GOT3 (cell line): Measurements from ENCODE around the gene PRKAR1B.
"Not testable (repeated sequence)": the region's sequence is repeated elsewhere in the genome, so short reads cannot be mapped to it uniquely, and the experiment has no call there.

ENCODE experiments used
- DNase-seq: peaks from one replicate; lab custom pipeline; 2025; ENCODE audit warnings: mixed read lengths; lab: John Stamatoyannopoulos, UW

Gene PRKAR1B

DNA sequence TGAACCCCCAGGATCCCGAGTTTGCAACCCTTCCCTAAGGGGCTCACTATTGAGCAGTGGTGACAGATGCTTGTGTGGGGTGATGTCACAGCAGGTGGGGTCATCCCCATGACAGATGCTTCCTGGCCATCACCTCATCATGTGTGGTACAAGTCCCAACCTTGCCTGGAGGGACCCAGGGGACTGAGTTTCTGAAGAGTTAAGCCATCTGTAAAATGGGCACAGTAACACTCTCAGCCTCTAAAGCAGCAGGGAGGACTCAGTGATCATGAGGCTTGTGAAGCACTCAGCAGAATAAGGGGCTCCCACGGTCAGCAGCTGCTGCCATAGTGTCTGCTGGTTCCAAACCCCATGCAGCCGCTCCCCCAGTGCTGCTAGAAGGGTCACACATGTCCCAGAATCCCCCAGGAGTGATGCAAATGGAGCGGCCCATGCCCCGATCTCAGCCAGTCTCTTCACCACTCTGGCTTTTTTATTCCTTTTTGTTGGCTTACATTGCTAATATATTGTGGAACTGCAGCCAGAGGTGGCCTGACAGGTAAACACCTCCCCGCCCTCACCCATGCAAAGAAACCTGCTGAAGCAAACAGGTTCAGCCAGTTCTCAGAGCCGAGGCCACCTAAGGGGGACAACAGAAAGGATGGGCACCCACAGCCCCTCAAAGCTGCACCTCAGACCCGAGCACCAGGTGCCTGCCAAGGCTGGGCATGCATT, 105.4 kb downstream of the PRKAR1B start:
- DNase-seq = no peak

GRCh38 chr7:620885-621284, 106.2 kb downstream of the PRKAR1B start:
- DNase-seq = no peak

DNA sequence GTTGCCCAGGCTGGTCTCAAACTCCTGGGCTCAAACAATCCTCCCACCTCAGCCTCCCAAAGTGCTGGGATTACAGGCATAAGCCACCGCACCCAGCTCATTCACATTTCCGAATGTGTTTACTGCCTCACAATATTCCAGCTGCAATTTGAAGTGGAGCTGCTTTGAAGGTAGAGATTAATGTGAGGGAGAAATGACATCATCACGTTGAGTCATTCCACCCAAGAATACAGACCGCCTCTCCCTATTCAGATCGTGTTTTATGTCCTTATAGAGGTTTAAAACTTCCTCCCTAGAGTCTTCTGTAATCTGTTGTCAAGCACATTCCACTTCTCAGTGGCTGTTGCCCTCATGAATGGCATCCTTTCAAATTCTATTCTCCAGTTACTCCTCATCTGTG, 107.0 kb downstream of the PRKAR1B start:
- no peak for DNase-seq

DNA sequence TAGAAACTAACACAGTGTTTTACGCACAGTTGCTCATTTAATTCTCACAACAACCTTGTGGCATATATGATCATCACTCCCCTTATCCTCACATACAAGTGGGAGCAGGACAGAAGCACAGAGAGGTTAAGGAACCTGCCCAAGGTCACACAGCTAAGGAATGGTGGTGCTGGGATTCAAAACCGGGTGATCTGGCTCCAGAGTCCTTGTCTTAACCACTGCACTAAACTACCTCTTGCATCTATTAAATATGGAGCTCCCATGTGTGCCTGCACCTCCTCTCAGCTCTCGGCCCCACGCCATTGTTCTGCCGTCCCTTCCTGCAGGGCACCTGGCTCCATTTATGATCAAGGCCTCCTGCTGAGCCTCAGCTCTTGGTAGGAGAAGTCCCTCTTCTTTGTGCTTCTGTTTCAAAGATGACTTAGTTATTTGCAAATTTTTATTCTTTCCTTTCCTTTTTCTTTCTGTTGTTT, 107.7 kb downstream of the PRKAR1B start:
- no peak for DNase-seq

DNA sequence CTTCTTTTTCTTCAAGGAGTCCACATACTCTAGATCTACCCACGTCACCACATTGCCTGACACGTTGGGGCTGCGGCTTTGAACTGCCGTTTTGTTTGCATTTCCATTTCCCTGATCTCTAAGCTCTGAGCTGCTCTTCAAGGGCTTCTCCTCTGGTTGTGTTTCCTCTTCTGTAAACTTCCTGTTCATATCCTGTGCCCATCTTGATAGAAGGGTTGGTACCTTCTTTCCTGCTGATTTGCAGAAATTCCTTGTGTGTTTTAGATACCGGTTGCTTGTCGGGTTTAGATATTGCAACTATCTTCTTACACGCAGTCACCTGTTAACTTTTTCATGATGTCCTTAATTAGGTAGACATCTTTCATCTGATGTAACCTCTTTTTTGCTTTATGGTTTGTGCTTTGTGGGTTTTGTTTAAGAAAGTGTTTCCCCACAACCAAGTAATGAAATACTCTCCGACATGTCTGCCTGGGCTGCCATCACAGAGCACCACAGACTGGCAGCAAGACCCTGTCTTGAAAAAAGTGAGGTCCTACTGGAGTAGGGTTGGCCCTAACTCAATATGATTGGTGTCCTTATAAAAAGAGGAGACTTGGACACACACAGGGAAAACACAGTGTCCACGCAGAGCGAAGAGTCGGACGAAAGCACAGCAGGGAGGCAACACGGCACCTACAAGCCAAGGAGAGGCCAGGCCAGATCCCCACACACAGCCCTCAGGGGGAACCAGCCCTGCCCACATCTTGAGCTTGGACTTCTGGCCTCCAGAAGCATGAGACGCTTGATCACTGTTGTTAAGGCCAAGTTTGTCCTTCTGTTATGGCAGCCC, 108.3 kb downstream of the PRKAR1B start:
- DNase-seq = no peak

GRCh38 chr7:617614-618538, 109.2 kb downstream of the PRKAR1B start:
- DNase-seq = no peak

DNA sequence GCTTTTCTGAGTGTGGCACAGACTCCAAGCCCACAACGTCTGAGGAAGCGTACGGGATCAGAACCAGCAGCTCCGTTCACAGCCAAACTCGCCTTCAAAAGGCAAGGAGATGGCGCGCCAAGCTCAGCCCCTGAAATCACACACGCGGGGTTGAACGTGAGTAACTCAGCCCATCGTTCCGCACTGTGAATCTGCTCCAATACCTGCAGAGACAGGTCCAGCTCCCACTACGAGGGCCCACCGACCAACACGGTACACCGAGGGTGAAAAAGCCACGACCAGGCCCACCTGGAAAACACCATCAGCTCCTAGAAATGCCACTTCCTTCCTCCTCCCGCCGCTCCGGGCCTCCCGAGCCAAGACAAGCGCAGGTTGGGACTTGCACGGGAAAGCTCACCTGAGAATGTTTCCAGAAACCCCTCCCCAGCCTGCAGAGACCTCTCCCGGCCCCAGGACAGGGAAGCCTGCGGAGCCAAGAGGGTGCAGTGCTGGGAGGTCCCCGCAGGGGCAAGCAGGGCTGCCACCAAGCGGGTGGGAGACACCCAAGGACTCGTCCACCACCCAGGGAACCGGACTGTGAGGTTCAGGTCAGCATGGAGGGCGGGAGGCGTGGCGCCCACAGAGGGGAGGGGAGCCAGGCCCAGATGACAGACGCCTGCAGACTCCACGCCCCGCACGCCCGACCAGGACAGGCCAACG, 113.5 kb downstream of the PRKAR1B start:
- DNase-seq = no peak

- not testable (repeated sequence) for DNase-seq
Observed at GRCh38 chr7:611837-612236, 115.2 kb downstream of the PRKAR1B start.

DNA sequence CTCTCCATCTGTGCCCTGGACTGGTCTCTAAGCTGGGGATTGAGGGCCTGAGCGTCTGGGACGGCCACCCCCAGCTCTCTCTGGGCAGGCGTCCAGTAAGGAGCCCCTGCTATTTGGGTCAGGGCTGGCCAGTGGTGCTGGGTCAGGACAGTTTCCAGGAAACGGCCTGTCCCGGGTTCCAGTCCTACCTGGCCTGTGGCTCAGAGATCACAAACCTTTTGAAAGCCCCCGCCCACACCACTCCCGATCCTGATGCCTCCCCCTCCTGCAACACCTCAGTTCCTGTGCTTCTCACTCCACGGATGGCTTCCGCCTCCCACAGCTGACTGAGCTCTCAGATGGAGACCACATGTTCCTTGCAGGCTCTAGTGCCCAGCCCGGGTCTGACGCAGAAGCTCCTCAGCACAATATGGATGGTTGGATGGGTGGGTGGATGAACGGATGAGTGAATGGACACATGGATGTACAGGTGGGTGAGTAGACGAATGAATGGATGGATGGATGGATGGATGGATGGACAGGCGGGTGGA, 115.7 kb downstream of the PRKAR1B start:
- no peak for DNase-seq

DNA sequence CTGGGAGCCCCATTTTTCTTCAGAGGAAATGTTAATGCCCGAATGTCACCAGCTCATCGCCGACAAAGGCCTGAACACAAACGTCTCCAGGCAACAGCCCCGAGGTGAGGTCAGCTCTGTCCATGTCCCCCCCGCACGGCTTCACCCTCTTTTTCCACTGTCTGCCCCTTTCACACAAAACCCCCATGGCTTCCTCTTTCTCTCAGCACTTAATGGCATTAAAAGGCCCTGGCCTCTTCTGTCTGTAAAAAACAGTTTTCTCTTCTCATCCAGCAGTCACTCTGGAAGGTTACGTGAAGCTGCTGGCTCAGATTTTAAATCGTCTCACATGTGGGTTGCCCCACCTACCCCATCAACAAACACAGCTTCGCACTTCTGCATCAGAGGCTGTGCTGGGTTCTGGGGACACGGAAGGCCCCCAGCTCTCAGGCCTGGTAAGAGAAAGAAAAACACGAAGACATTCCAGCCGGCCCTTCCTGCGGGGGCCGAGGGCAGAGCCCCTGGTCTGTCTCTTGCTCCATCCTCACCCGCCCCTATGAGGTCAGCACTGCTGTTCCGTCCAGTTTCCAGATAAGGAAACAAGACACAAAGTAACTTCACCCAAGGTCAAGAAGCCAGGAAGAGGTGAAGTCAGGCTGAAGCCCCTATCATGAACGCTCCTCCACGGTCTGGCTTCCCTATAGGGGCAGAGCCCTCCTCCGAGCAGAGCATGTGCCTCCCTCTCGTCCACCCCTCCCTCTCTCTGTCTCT, 116.4 kb downstream of the PRKAR1B start:
- no peak for DNase-seq

- DNase-seq = no peak
Observed at GRCh38 chr7:610141-610530, 116.9 kb downstream of the PRKAR1B start.

DNA sequence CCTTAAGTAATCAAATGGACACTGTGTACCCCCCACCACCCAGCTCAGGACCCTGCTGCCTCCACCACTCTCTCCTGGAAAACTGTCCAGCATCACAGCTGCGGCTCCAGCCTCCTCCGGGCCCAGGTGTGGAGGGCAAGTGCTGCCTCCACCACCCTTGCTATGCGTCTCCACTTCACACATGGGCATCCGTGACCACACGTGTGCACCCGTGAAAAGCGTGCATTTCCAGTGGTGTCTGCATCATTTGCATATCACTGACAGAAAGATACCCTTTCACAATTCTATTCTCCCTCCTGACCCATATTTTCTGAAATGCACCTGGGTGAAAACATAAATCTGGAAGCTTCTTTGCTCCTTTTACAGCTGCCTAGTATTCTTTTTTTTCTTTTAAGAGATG, 117.7 kb downstream of the PRKAR1B start:
- no peak for DNase-seq

- DNase-seq = no peak
Observed at GRCh38 chr7:608954-609353, 118.1 kb downstream of the PRKAR1B start.

DNA sequence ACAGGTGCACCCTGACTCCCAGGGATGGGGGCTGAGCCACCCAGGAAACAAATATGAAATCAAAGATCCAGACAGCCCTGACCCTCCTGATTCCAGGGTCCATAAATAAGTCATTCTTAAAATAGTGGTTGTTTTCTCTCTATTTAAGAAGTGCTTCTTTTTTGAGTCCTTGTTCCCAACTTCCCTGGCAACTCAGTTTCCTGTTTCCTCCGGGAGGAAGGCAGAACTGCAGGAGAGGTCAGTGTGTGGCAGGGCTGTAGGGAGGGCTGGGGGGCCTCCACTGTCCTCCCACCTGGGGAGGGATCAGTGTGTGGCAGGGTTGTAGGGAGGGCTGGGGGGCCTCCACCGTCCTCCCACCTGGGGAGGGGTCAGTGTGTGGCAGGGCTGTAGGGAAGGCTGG, 118.7 kb downstream of the PRKAR1B start:
- no peak for DNase-seq

GRCh38 chr7:607938-608337, 119.1 kb downstream of the PRKAR1B start:
- DNase-seq = no peak

DNA sequence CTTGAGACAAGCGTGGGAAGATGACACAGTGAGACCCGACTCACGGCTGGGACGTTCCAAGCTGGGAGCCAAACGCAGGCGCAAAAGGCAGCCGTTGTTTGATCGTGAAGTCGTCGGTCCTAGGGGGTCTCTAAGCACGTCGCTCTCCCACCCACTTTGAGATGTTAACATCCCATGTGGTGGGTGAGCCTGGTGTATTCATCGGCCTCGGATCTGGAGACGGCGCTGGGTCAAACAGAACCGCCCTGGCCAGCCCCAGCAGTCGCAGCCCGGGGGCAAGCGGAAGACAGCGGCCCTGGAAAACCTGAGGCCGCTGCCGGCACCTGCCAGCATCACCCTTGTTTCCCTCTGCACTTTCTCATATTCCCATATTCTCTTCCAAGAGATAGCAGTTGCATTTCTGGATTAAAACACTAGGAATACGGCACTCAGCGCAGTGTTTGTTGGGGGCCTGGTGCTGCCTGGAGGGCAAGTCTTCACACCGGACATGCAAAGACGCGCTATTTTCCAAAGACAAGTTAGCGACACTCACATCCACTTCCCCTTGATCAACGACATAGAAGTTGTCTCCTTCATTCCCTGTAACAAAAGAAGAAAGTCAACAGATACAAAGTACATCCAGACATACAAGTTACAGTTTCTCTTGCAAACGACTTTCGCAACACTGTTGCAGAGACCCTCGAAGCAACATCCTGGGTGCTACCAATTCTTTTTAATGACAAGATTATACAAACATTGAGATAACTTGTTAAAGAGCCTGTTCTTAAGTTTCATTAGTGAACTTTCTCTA, 121.2 kb downstream of the PRKAR1B start:
- DNase-seq = no peak

DNA sequence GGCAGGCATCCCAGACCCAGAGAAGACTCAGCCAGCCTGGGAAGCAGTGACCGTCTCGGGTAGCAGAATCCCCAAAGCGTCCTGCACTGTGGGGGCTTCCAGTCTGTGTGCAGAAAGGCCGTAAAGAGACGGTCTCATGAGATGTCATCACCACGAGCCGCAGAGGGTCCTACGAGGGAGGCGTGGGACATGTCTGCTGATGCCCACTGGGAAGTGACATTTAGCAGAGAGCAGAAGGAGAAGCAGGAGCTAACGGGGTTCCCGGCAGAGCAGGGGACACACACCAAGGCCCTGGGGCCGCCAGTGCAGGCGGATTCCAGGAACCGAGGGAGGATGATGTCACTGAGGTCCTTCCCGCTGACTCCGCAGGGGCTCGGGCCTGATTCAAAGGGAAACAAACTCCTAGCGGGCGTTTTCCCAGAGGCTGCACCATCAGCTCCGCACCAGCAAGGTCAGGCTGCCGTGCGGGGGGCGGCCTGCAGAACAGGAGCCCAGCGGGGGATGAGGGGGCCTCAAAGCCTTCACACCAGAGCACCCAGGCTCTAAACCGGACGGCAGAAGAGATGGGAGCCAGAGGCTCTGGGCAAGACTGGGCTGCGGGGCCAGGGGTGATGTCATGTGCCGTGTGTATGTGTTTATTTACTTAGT, 122.1 kb downstream of the PRKAR1B start:
- DNase-seq = no peak

DNA sequence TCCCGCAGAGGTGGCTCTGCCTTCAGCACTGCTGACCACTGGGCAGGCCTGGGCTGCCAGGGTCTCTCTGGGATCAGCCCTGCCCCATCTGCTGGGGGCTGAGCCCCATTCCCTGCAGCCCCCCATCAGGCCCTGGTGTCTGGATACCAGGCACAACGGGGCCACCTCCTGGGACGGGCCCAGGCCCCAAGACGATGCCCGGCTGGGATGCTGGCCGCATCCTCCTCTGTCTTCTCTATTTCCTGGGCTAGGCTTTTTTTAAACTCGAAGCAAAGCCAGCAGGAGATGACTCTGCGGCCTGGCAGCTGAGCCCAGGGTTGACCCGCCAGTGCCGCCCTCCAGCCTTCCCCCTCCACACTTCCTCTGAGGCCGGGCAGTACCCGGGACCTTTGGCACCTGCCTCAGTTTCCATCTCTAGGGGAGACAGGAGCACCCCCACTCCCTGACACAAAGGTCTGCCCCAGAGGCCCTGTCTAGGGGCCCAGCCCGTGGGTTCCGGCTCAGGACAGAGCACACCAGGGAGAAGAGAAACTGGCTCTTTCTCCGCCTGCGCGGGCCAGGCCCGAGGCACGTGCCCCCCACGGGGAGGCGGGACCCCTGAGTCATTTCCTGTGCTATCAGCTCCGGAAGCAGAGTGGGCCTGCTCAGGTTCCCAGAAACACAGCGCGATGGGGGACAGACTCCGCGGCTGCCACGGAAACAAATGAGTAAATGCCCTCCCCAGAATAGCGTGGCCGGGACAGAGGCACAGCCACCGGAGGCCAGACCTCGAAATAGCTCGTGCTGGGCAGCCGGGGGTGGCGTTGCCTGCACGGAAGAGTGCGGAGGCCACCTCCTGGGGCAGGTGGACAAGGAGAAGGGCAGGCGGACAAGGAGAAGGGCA, 122.8 kb downstream of the PRKAR1B start:
- DNase-seq = no peak
